ENCODE data around the gene PXN.

PXN gene

DNA sequence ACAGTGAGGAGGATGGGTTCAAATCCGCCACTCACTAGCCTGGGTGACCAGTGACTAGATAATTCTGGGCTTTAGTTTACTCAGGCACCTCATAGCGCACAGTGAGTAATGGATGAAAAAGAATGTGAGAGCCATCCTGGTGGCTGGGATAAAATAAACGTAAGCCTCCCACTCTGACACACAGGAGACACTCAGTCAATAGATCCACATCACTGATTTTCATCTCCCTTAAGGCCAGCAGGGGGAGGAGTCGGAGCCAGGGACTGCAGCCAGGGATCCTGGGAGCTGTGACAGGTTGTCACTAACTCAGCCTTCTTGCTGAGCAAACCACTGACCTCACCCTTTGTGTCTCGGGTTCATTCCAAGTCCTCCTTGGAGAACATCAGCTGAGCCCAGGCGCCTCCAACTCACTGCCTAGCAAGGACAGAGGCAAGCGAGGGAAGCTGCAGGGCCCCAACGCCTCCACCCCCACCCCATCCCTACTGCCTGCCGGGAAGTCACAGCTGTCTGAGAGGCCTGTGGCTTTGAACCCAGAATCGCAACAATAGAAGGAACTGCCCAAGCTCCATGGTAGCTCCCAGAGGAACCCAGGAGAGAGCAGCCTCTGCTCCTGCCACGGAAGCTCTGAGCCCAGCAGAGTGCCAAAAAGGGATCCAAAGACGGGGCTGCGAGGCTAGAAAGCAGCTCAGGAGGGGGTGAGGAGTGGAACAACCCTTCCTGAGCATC lies 30.7 kb downstream of the PXN start (continued):
- TF ChIP-seq ZNF518A (tag by site-specific recombination; conservative IDR thresholded peaks at IDR 0.05; ENCODE audit: low read depth) (no peak), ATF2 (tag by site-specific recombination; IDR thresholded peaks at IDR 0.05; ENCODE audit: low read depth) (peak; percentile 74; the same call in 1 of the 2 replicates), KLF16 (tag by site-specific recombination; IDR thresholded peaks at IDR 0.05) (no peak), WT1 (tag by site-specific recombination; IDR thresholded peaks at IDR 0.05) (no peak), ZNF157 (tag by site-specific recombination; IDR thresholded peaks at IDR 0.05) (no peak), OVOL3 (tag by site-specific recombination; IDR thresholded peaks at IDR 0.05) (no peak), KLF9 (tag by site-specific recombination; IDR thresholded peaks at IDR 0.05; ENCODE audit: low read depth) (no peak), ZNF707 (tag by site-specific recombination; IDR thresholded peaks at IDR 0.05) (no peak), ZSCAN4 (tag by site-specific recombination; IDR thresholded peaks at IDR 0.05) (no peak), ZNF174 (tag by site-specific recombination; IDR thresholded peaks at IDR 0.05) (no peak), KLF1 (tag by site-specific recombination; IDR thresholded peaks at IDR 0.05) (no peak), PRDM10 (tag by site-specific recombination; IDR thresholded peaks at IDR 0.05) (peak; percentile 93), ZNF785 (tag by site-specific recombination; IDR thresholded peaks at IDR 0.05) (no peak), GFI1B (tag by site-specific recombination; IDR thresholded peaks at IDR 0.05) (no peak), YY2 (tag by site-specific recombination; IDR thresholded peaks at IDR 0.05) (no peak), ZNF549 (tag by site-specific recombination; IDR thresholded peaks at IDR 0.05) (no peak), ZFP41 (tag by site-specific recombination; IDR thresholded peaks at IDR 0.05; ENCODE audit: borderline replicate concordance) (no peak), ZNF19 (tag by site-specific recombination; IDR thresholded peaks at IDR 0.05; ENCODE audit: low read depth) (no peak), ZNF138 (tag by site-specific recombination; IDR thresholded peaks at IDR 0.05; ENCODE audit: borderline replicate concordance) (no peak), ZNF837 (tag by site-specific recombination; IDR thresholded peaks at IDR 0.05) (no peak), ZBTB1 (tag by site-specific recombination; IDR thresholded peaks at IDR 0.05) (no peak), EGR2 (tag by site-specific recombination; IDR thresholded peaks at IDR 0.05; ENCODE audit: low read depth) (no peak), KLF10 (tag by site-specific recombination; IDR thresholded peaks at IDR 0.05) (no peak), ZNF624 (tag by site-specific recombination; IDR thresholded peaks at IDR 0.05) (no peak), ELK4 (IDR thresholded peaks at IDR 0.05; ENCODE audit: borderline replicate concordance, low read depth, low read length) (no peak), ZNF184 (tag by site-specific recombination; IDR thresholded peaks at IDR 0.05) (no peak)
- TF ChIP-seq, protein P1, sequence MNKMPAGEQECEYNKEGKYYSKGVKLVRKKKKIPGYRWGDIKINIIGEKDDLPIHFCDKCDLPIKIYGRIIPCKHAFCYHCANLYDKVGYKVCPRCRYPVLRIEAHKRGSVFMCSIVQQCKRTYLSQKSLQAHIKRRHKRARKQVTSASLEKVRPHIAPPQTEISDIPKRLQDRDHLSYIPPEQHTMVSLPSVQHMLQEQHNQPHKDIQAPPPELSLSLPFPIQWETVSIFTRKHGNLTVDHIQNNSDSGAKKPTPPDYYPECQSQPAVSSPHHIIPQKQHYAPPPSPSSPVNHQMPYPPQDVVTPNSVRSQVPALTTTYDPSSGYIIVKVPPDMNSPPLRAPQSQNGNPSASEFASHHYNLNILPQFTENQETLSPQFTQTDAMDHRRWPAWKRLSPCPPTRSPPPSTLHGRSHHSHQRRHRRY (tag by site-specific recombination; IDR thresholded peaks at IDR 0.05): no peak

Measured in HEK293 (cell line).